Measurements from ENCODE around the gene HDAC10. TPM values are rescaled to one million over a fixed set of nuclear protein-coding genes. Genes with fewer than 3 reads are reported as not detected.
A peak's percentile ranks its signal among the peaks of the same experiment; 100 is the strongest.

HDAC10 gene
- total RNA-seq, 1 experiment from 2014 or later: 71.3 TPM

GRCh38 chr22:50297510-50298265, 46.6 kb upstream of the HDAC10 start:
- TSS peak; percentile 56 for BruUV-seq (replicated peaks)
- ChIA-PET POLR2A (no interaction called here), CTCF (no interaction called here)
- Histone ChIP-seq H3K4me1 (ENCODE audit: control insufficient read depth, insufficient read depth, low read length) (peaks cover 72% of the 10 kb centered on the region), H3K27ac (ENCODE audit: low read length) (peak overlapping the region; percentile 70), H3K4me3 (ENCODE audit: low read depth in 2 of 2, low read length in 2 of 2) (no peak overlapping the region; a peak in 1 of 4 replicates), H3K36me3 (ENCODE audit: control insufficient read depth, insufficient read depth, low read length) (no peaks in the 10 kb centered on the region), H3K27me3 (ENCODE audit: control insufficient read depth, insufficient read depth, low read length) (no peaks in the 10 kb centered on the region), H3K9me3 (ENCODE audit: control insufficient read depth, insufficient read depth, low read depth, low read length) (no peaks in the 10 kb centered on the region)
- in situ Hi-C loops (cut with HindIII; ENCODE audit: low pct_unique_long_range_greater_than_20kb, low sequenced_read_pairs): no loop called here
- intact Hi-C loops (cut with micrococcal nuclease; ENCODE audit: unreplicated experiment): no loop called here
- no peak for TF ChIP-seq TCF7L2 (IDR thresholded peaks at IDR 0.05; ENCODE audit: low read depth, low read length)
- TF ChIP-seq CTCF (IDR thresholded peaks at IDR 0.05): no peak
- no peak for TF ChIP-seq SIN3A (IDR thresholded peaks at IDR 0.05; ENCODE audit: borderline replicate concordance, insufficient read depth, low read depth, low read length)
- TF ChIP-seq POLR2AphosphoS5 (IDR thresholded peaks at IDR 0.05; ENCODE audit: low read depth, low read length): no peak
- TF ChIP-seq REST (IDR thresholded peaks at IDR 0.05; ENCODE audit: insufficient read depth in 1 of 2, low read depth in 2 of 2, low read length in 1 of 2): no peak
- DNase-seq (ENCODE audit: low read depth, low spot score): no peak
- no peak for ATAC-seq

- in situ Hi-C loops (cut with HindIII; ENCODE audit: low pct_unique_long_range_greater_than_20kb, low sequenced_read_pairs): no loop called here
- DNase-seq (ENCODE audit: low read depth, low spot score) (no peak), ATAC-seq (no peak)
- Histone ChIP-seq H3K9me3 (ENCODE audit: control insufficient read depth, insufficient read depth, low read depth, low read length) (no peaks in the 10 kb centered on the region), H3K4me1 (ENCODE audit: control insufficient read depth, insufficient read depth, low read length) (peaks cover 68% of the 10 kb centered on the region), H3K27ac (ENCODE audit: low read length) (peak overlapping the region; percentile 70), H3K27me3 (ENCODE audit: control insufficient read depth, insufficient read depth, low read length) (no peaks in the 10 kb centered on the region), H3K36me3 (ENCODE audit: control insufficient read depth, insufficient read depth, low read length) (no peaks in the 10 kb centered on the region), H3K4me3 (ENCODE audit: low read depth in 2 of 2, low read length in 2 of 2) (no peak overlapping the region; a peak in 1 of 4 replicates)
- no TSS peak for BruUV-seq (replicated peaks)
- TF ChIP-seq CTCF (IDR thresholded peaks at IDR 0.05): no peak
- TF ChIP-seq TCF7L2 (IDR thresholded peaks at IDR 0.05; ENCODE audit: low read depth, low read length): no peak
- TF ChIP-seq SIN3A (IDR thresholded peaks at IDR 0.05; ENCODE audit: borderline replicate concordance, insufficient read depth, low read depth, low read length): no peak
- intact Hi-C loops (cut with micrococcal nuclease; ENCODE audit: unreplicated experiment): no loop called here
- CTCF ChIA-PET: interaction anchor here (0.6 kb wide), 1 partner anchor 99 kb away, joined by 7 read pairs; no protein-coding TSS in a partner anchor
- POLR2A ChIA-PET: no interaction called here
Measured at GRCh38 chr22:50296658-50297490, 45.8 kb upstream of the HDAC10 start.
